Ovary (tissue), 9 donors: ENCODE data around the gene CSF2. TPM values are rescaled to one million over a fixed set of nuclear protein-coding genes. Genes with fewer than 3 reads are reported as not detected.

Source experiments
- DNase-seq, 5 donors: peaks; one replicate each; pipeline ENCODE4 v3.0.0-alpha.2; 2019 to 2020
- H3K27ac ChIP-seq, 2 donors: fragments of 200-600 bp; one replicate each; pipeline versions ENCODE4 v1.5.1 to v1.8.0; 2019 to 2022
- H3K27me3 ChIP-seq: fragments of 200-600 bp; one replicate; pipeline ENCODE4 v1.8.0; 2022
- H3K36me3 ChIP-seq: fragments of 200-600 bp; sonication (generic); one replicate; pipeline ENCODE4 v1.5.1; 2019
- H3K4me1 ChIP-seq: one replicate; pipeline ENCODE4 v1.8.1; 2013; ENCODE audit warnings: mild to moderate bottlenecking, moderate library complexity; ENCODE audit not compliant: insufficient read depth
- H3K4me3 ChIP-seq: fragments of 200-600 bp; sonication (generic); one replicate; pipeline ENCODE4 v1.5.1; 2017
- H3K9me3 ChIP-seq, 2 donors: fragments of 200-600 bp in 1 of 2; sonication (generic) in 1 of 2; one replicate each; pipeline versions ENCODE4 v1.5.1 to v1.8.1; 2013 to 2019; ENCODE audit warnings: mild to moderate bottlenecking in 1 of 2, moderate library complexity in 1 of 2
- CTCF ChIP-seq, 3 donors: fragments of 450-650 bp in 2 of 3; fragments of 200-600 bp in 1 of 3; IDR thresholded peaks; one replicate each; pipeline versions ENCODE4 v1.5.1 to v1.8.0; 2016 to 2022; ENCODE audit warnings: antibody characterized with exemption in 3 of 3, mild to moderate bottlenecking in 1 of 3
- EP300 ChIP-seq: sonication (generic); formaldehyde crosslinking; IDR thresholded peaks from one replicate; pipeline ENCODE4 v1.6.1; 2017; ENCODE audit warnings: antibody characterized with exemption
- POLR2A ChIP-seq: fragments of 450-650 bp; IDR thresholded peaks from one replicate; pipeline ENCODE4 v1.6.1; 2017; ENCODE audit warnings: antibody characterized with exemption, mild to moderate bottlenecking, moderate library complexity
- WGBS, 3 donors: extraction: QIAGEN DNeasy Blood & Tissue Kit in 1 of 3; methylation state at CpG; one replicate each; pipeline versions ENCODE4 v1.1.5 to v1.1.7; 2013 to 2017; 5-methylcytosine and 5-hydroxymethylcytosine counted together
- intact Hi-C, 4 donors: fragments of 100-400 bp; cut with DNase I; formaldehyde crosslinking; loops; one replicate each; pipeline versions ENCODE4 v1.11.0 to v1.15.1; 2022 to 2023
- polyA plus RNA-seq, 2 donors: library from polyadenylated mRNA; stranded (reverse); fragments of 200-250 nt in 1 of 2; fragments of 350-450 nt in 1 of 2; fragmentation: Illumina TruSeq in 1 of 2; extraction: RNeasy Lipid Tissue Mini Kit (QIAGEN cat#74804) in 1 of 2; gene quantifications; one replicate each; pipeline ENCODE4 v1.2.3, GENCODE V29; 2013 to 2014
- total RNA-seq, 7 donors: library from RNA; depleted of rRNA in 2 of 7; stranded (reverse); fragments of >200 nt in 2 of 7; fragmentation: NEBNext Ultra II Directional in 3 of 7; extraction: Animal tissue kit (Norgen Biotek cat#: 25700) in 3 of 7; gene quantifications; one replicate each; pipeline versions ENCODE4 v1.1.0 to v1.2.4, GENCODE V29; 2016 to 2023
- donor health status: DM: no; HTN: no; CAD: no; lungs with moderate emphysema.
- donor health status: DM: no; HTN: no; CAD: no.
- donor health status: Bipolar disorder and iron deficiency.
- donor health status: DM: yes; HTN: yes; CAD: no.
- donor health status: DM: no; HTN: no; CAD: no.
- donor health status: DM: yes; HTN: yes; CAD: no.

CSF2 gene
- total and polyA plus RNA-seq, 9 donors: 0.28 TPM; not detected in 8

- DNase-seq: no peak
- intact Hi-C loops: loop anchor here in 1 of 4 donors (10.0 kb wide), 1 partner anchor 481 kb away; no protein-coding TSS in a partner anchor
Measured at GRCh38 chr5:132065951-132066701, 7.5 kb upstream of the CSF2 start.

GRCh38 chr5:132066871-132067270 lies 6.7 kb upstream of the CSF2 start:
- Histone ChIP-seq H3K4me3 (no peak overlapping the region), H3K36me3 (no peaks in the 10 kb centered on the region), H3K9me3 (no peaks in the 10 kb centered on the region), H3K27ac (no peak overlapping the region), H3K27me3 (no peaks in the 10 kb centered on the region), H3K4me1 (no peaks in the 10 kb centered on the region)
- no peak for DNase-seq
- TF ChIP-seq EP300: no peak
- 92% methylated on average over 4 of the region's 4 CpGs for WGBS, 3 donors
- intact Hi-C loops: loop anchor here in 1 of 4 donors (10.0 kb wide), 1 partner anchor 482 kb away; no protein-coding TSS in a partner anchor

More at GRCh38 chr5:132065951-132066701, 7.5 kb upstream of the CSF2 start:
- no peak for TF ChIP-seq POLR2A
- no peak for TF ChIP-seq EP300
- TF ChIP-seq CTCF (IDR thresholded peaks at IDR 0.05): no peak
- no peak overlapping the region for H3K27ac ChIP-seq
- no peaks in the 10 kb centered on the region for H3K4me1 ChIP-seq
- no peak overlapping the region for H3K4me3 ChIP-seq
- no peaks in the 10 kb centered on the region for H3K36me3 ChIP-seq
- 84 to 93% (median 88%) methylated on average over 13 of the region's 13 CpGs for WGBS, 3 donors
- H3K9me3 ChIP-seq: no peaks in the 10 kb centered on the region
- H3K27me3 ChIP-seq: no peaks in the 10 kb centered on the region

- Histone ChIP-seq H3K4me3 (no peak overlapping the region), H3K9me3 (no peaks in the 10 kb centered on the region), H3K27ac (no peak overlapping the region), H3K27me3 (no peaks in the 10 kb centered on the region), H3K36me3 (no peaks in the 10 kb centered on the region), H3K4me1 (no peaks in the 10 kb centered on the region)
- DNase-seq: no peak
- WGBS, 3 donors: 80 to 88% (median 81%) methylated on average over 11 of the region's 11 CpGs
- intact Hi-C loops: loop anchor here in 1 of 4 donors (10.0 kb wide), 1 partner anchor 483 kb away; no protein-coding TSS in a partner anchor
- TF ChIP-seq CTCF (IDR thresholded peaks at IDR 0.05) (no peak), EP300 (no peak), POLR2A (no peak)
Measured at GRCh38 chr5:132067451-132067850, 6.1 kb upstream of the CSF2 start.

GRCh38 chr5:132067941-132068808 lies 5.4 kb upstream of the CSF2 start:
- DNase-seq: no peak
- Histone ChIP-seq H3K4me1 (no peaks in the 10 kb centered on the region), H3K27me3 (no peaks in the 10 kb centered on the region), H3K4me3 (no peak overlapping the region), H3K27ac (no peak overlapping the region), H3K9me3 (no peaks in the 10 kb centered on the region), H3K36me3 (no peaks in the 10 kb centered on the region)
- intact Hi-C loops: loop anchor here in 1 of 4 donors (10.0 kb wide), 1 partner anchor 483 kb away; no protein-coding TSS in a partner anchor
- 75 to 83% (median 81%) methylated on average over 12 to 13 of the region's 13 CpGs for WGBS, 3 donors
- TF ChIP-seq CTCF (IDR thresholded peaks at IDR 0.05) (no peak), EP300 (no peak), POLR2A (no peak)
